ENCODE results near the gene HAUS7.

DNA sequence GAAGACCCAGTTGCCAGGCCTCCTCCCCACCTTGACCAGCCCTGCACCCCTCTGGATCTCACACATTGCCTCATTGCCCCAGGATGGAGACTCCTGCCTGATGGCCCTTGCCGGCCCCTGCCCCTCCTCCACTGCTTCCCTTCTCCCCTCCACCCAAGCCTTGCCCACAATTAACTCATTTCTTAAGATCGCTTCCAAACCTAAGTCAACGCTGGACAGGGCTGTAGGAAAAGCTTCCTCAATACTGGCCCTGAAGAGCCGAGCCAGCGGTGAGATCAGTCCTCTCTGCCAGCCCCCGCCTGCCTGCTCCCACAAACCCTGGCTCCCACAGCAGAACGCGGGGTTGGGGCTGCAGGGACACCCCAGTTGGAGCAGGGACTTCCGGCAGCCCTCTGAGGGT lies 7.5 kb upstream of the HAUS7 start:
- TF ChIP-seq FOXM1 (IDR thresholded peaks at IDR 0.05; ENCODE audit: borderline replicate concordance): no peak
- TF ChIP-seq ELF4 (IDR thresholded peaks at IDR 0.05): no peak

All from HEK293T (cell line).